Skeletal muscle cell (primary cell): ENCODE data around the gene RABAC1.
"Not testable (repeated sequence)": the region's sequence is repeated elsewhere in the genome, so short reads cannot be mapped to it uniquely, and the experiment has no call there.

Experiments used
- DNase-seq: peaks from one replicate; pipeline ENCODE4 v3.0.0-alpha.2; 2010; ENCODE audit warnings: low read depth
- H3K4me3 ChIP-seq: 2 replicates; pipeline ENCODE4 v1.5.1; 2011; ENCODE audit warnings: low read depth, mild to moderate bottlenecking, control low read depth, low read length, moderate library complexity

The RABAC1 gene

GRCh38 chr19:41955521-41955920 is 3.6 kb downstream of the RABAC1 start:
- no peak overlapping the region for H3K4me3 ChIP-seq
- no peak for DNase-seq

DNA sequence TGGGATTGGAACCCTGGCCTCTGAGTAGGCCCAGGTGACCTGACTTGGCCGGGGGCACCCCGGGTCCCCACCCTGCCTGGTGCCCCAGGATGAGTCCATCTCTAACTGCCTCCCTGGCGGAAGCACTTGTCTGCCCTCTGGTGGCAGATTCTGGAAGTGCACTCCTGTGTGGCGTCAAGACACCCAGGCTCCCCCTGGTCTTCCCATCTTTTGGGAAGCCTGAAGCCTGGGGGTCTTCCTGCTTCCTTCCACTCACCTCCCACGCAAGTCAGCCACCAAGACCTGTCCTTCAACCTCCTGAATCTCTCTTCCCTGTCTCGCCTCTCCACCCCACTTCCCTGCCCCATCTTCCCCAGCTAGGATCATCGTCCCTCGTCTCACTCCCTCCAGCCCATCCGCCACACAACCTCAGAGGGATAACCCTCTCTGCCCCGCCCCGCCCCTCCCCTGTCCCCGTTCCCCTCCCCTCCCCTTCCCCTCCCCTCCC is 7.4 kb downstream of the RABAC1 start:
- no peak overlapping the region for H3K4me3 ChIP-seq
- DNase-seq, result peak; percentile 16

- H3K4me3 ChIP-seq, result no peak overlapping the region
- no peak for DNase-seq
Measured at GRCh38 chr19:41947091-41947490, 12.0 kb downstream of the RABAC1 start.

GRCh38 chr19:41945135-41945766 is 13.9 kb downstream of the RABAC1 start:
- no peak for DNase-seq
- H3K4me3 ChIP-seq, result no peak overlapping the region

- H3K4me3 ChIP-seq, result no peak overlapping the region
- DNase-seq, result no peak
Measured at GRCh38 chr19:41944336-41944735, 14.8 kb downstream of the RABAC1 start.

- no peak for DNase-seq
- H3K4me3 ChIP-seq, result no peak overlapping the region
Measured at GRCh38 chr19:41941410-41942202, 17.5 kb downstream of the RABAC1 start.

GRCh38 chr19:41940731-41941409 is 18.3 kb downstream of the RABAC1 start:
- DNase-seq, result no peak
- peak overlapping the region; percentile 58 for H3K4me3 ChIP-seq

- no peak for DNase-seq
- peak overlapping the region; percentile 58 for H3K4me3 ChIP-seq
Measured at GRCh38 chr19:41939861-41940730, 19.0 kb downstream of the RABAC1 start.

- not testable (repeated sequence) for DNase-seq, H3K4me3 ChIP-seq
Measured at GRCh38 chr19:41939209-41939608, 19.9 kb downstream of the RABAC1 start.

GRCh38 chr19:41937525-41938468 is 21.3 kb downstream of the RABAC1 start:
- no peak overlapping the region for H3K4me3 ChIP-seq
- no peak for DNase-seq

- no peak for DNase-seq
- H3K4me3 ChIP-seq, result no peak overlapping the region
Measured at GRCh38 chr19:41936961-41937360, 22.2 kb downstream of the RABAC1 start.

DNA sequence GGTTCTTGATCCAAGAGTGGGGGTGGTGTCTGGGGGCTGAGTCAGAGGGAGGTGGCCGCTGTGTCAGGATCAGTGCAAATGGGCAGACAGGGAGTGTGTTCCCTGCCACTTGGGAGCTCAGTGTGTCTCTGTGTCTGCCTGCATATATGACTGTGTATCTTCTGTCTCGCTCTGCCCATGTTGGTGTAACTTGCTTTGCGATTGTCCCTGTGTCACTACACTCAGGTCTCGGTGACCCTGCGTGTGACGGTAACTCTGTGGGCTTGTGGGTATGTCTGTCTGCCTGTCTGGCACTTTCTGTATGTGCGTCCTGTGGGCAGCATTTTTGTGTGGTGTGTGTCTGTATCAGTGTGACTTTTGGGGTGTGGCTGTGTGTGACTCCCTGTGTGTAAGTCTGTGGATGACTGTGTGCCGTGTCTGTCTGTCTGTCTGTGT is 22.7 kb downstream of the RABAC1 start:
- no peak for DNase-seq

GRCh38 chr19:41935760-41936415 is 23.2 kb downstream of the RABAC1 start:
- DNase-seq, result no peak

More for the DNA sequence above, 22.7 kb downstream of the RABAC1 start:
- H3K4me3 ChIP-seq, result no peak overlapping the region

GRCh38 chr19:41934849-41935374 is 24.2 kb downstream of the RABAC1 start:
- no peak overlapping the region for H3K4me3 ChIP-seq
- DNase-seq, result no peak

More at GRCh38 chr19:41935760-41936415, 23.2 kb downstream of the RABAC1 start:
- H3K4me3 ChIP-seq, result no peak overlapping the region

- no peak overlapping the region for H3K4me3 ChIP-seq
- DNase-seq, result no peak
Measured at GRCh38 chr19:41933693-41934426, 25.3 kb downstream of the RABAC1 start.

GRCh38 chr19:41932720-41933332 is 26.3 kb downstream of the RABAC1 start:
- no peak for DNase-seq

More at GRCh38 chr19:41932720-41933332, 26.3 kb downstream of the RABAC1 start:
- no peak overlapping the region for H3K4me3 ChIP-seq
